ENCODE measurements around the gene DDX60.
"Not testable (repeated sequence)": the region's sequence is repeated elsewhere in the genome, so short reads cannot be mapped to it uniquely, and the experiment has no call there.

The DDX60 gene
- total RNA-seq: 22.9 to 475 (median 50.5) reads per million in 17 experiments

GRCh38 chr4:168318266-168318895, at the start of gene DDX60:
TSS of gene DDX60 (minus strand) at chr4:168318752. CDS start at chr4:168311259, 7,493 bp downstream.
- DNase-seq: peak; percentile 66 to 84 (median 79)

- DNase-seq: no peak
Measured at GRCh38 chr4:168367065-168367464, 48.5 kb upstream of the DDX60 start.

GRCh38 chr4:168362025-168362401, 43.5 kb upstream of the DDX60 start:
- no peak for DNase-seq

- no peak for DNase-seq
Measured at GRCh38 chr4:168361365-168362024, 42.9 kb upstream of the DDX60 start.

GRCh38 chr4:168360271-168360670, 41.7 kb upstream of the DDX60 start:
- no peak for DNase-seq

GRCh38 chr4:168357941-168358340, 39.4 kb upstream of the DDX60 start:
- no peak for DNase-seq

GRCh38 chr4:168353746-168354145, 35.2 kb upstream of the DDX60 start:
- DNase-seq: no peak

GRCh38 chr4:168337550-168337940, 19.0 kb upstream of the DDX60 start:
- no peak for DNase-seq

- DNase-seq: no peak
Measured at GRCh38 chr4:168336837-168337549, 18.4 kb upstream of the DDX60 start.

- DNase-seq: no peak
Measured at GRCh38 chr4:168335621-168336020, 17.1 kb upstream of the DDX60 start.

- no peak for DNase-seq
Measured at GRCh38 chr4:168334053-168334452, 15.5 kb upstream of the DDX60 start.

- DNase-seq: not testable (repeated sequence)
Measured at GRCh38 chr4:168330575-168330974, 12.0 kb upstream of the DDX60 start.

GRCh38 chr4:168325591-168325990, 7.0 kb upstream of the DDX60 start:
- DNase-seq: no peak

GRCh38 chr4:168321006-168321405, 2.5 kb upstream of the DDX60 start:
- no peak for DNase-seq

GRCh38 chr4:168319486-168320019, 1.0 kb upstream of the DDX60 start:
- DNase-seq: no peak

GRCh38 chr4:168317621-168318020, 931 bp downstream of the DDX60 start:
- DNase-seq: no peak

- no peak for DNase-seq
Measured at GRCh38 chr4:168309781-168310180, 8.8 kb downstream of the DDX60 start.

- no peak for DNase-seq
Measured at GRCh38 chr4:168308912-168309311, 9.6 kb downstream of the DDX60 start.

GRCh38 chr4:168306476-168306875, 12.1 kb downstream of the DDX60 start:
- no peak for DNase-seq

- peak in 2 of 4 experiments; percentile 2 for DNase-seq
Measured at GRCh38 chr4:168304744-168305459, 13.7 kb downstream of the DDX60 start.

- DNase-seq: not testable (repeated sequence)
Measured at GRCh38 chr4:168303430-168303829, 15.1 kb downstream of the DDX60 start.

GRCh38 chr4:168293386-168293975, 25.1 kb downstream of the DDX60 start:
- no peak for DNase-seq

Measured in suppressor macrophage (primary cell).